ENCODE measurements around the gene PPP6R1. TPM values are rescaled to one million over a fixed set of nuclear protein-coding genes. Genes with fewer than 3 reads are reported as not detected.

Gene PPP6R1
- total RNA-seq, 4 donors from 2014 or later = 14.6 to 47.9 (median 39.6) TPM

DNA sequence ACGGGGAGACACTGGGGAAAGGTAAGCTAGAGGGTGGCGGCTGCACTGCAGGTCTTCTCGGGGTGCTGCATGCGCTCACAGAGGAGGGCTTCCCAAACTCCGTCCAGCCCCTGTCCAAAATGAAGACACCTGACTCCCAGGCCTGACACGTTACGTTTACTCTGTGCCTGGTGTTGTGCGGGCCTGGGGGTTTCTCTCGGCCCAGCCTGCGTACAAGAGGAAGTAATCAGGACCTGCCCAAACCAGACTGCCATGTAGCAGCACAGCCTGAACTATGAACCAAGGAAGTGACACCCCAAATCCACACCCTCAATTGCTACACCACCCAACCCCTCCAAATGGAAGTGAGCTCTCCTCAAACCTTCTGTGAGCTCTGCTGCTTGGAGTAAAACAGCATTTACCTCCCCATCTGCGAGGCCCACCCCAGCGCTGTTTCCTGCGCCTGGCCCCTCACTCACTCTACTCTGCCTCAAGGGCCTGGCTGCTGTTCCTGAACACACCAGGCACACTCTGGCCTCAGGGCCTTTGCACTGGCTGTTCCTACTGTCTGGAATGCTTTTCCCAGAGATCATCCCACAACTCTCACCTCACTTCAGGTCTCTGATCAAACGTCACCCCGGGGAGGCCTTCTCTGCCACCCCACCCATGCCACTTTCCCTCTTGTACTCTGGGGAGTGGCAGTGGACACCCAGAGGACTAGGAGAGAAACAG is 18.1 kb upstream of the PPP6R1 start:
- Histone ChIP-seq H3K27me3 (no peaks in the 10 kb centered on the region), H3K9me3 (no peaks in the 10 kb centered on the region), H3K36me3 (peaks cover 0 to 43% of the 10 kb centered on the region in 2 donors), H3K27ac (no peak overlapping the region), H3K4me1 (peaks cover 7 to 8% of the 10 kb centered on the region in 2 donors), H3K4me3 (no peak overlapping the region)
- ATAC-seq (no peak), DNase-seq (no peak)
- in situ Hi-C loops (cut with MboI; ENCODE audit: low sequenced_read_pairs in 4 of 4) = loop anchor here in 1 of 4 donors (25.0 kb wide), 1 partner anchor 135 kb away; the partner anchor contains the start of gene UBE2S
- intact Hi-C loops (cut with DNase I; ENCODE audit: low total_unique reads) = no loop called here
- TF ChIP-seq, protein P1, sequence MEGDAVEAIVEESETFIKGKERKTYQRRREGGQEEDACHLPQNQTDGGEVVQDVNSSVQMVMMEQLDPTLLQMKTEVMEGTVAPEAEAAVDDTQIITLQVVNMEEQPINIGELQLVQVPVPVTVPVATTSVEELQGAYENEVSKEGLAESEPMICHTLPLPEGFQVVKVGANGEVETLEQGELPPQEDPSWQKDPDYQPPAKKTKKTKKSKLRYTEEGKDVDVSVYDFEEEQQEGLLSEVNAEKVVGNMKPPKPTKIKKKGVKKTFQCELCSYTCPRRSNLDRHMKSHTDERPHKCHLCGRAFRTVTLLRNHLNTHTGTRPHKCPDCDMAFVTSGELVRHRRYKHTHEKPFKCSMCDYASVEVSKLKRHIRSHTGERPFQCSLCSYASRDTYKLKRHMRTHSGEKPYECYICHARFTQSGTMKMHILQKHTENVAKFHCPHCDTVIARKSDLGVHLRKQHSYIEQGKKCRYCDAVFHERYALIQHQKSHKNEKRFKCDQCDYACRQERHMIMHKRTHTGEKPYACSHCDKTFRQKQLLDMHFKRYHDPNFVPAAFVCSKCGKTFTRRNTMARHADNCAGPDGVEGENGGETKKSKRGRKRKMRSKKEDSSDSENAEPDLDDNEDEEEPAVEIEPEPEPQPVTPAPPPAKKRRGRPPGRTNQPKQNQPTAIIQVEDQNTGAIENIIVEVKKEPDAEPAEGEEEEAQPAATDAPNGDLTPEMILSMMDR (IDR thresholded peaks at IDR 0.05 in 4 of 5, conservative IDR thresholded peaks at IDR 0.05 in 1 of 5) = no peak
- no peak for TF ChIP-seq POLR2A (IDR thresholded peaks at IDR 0.05)

GRCh38 chr19:55275851-55276719 is 17.3 kb upstream of the PPP6R1 start:
- DNase-seq (no peak), ATAC-seq (no peak)
- peaks cover 0 to 50% of the 10 kb centered on the region in 2 donors for H3K36me3 ChIP-seq
- intact Hi-C loops (cut with DNase I; ENCODE audit: low total_unique reads) (no loop called here), in situ Hi-C loops (cut with MboI; ENCODE audit: low sequenced_read_pairs in 4 of 4) (loop anchor here in 1 of 4 donors (25.0 kb wide), 1 partner anchor 136 kb away; the partner anchor contains the start of gene UBE2S)
- H3K4me3 ChIP-seq = no peak overlapping the region
- H3K27me3 ChIP-seq = no peaks in the 10 kb centered on the region
- no peak for TF ChIP-seq POLR2A (IDR thresholded peaks at IDR 0.05)
- TF ChIP-seq, protein P1 (IDR thresholded peaks at IDR 0.05 in 4 of 5, conservative IDR thresholded peaks at IDR 0.05 in 1 of 5) = no peak
- no peaks in the 10 kb centered on the region for H3K9me3 ChIP-seq
- H3K4me1 ChIP-seq = peaks cover 7 to 8% of the 10 kb centered on the region in 2 donors
- H3K27ac ChIP-seq = no peak overlapping the region

DNA sequence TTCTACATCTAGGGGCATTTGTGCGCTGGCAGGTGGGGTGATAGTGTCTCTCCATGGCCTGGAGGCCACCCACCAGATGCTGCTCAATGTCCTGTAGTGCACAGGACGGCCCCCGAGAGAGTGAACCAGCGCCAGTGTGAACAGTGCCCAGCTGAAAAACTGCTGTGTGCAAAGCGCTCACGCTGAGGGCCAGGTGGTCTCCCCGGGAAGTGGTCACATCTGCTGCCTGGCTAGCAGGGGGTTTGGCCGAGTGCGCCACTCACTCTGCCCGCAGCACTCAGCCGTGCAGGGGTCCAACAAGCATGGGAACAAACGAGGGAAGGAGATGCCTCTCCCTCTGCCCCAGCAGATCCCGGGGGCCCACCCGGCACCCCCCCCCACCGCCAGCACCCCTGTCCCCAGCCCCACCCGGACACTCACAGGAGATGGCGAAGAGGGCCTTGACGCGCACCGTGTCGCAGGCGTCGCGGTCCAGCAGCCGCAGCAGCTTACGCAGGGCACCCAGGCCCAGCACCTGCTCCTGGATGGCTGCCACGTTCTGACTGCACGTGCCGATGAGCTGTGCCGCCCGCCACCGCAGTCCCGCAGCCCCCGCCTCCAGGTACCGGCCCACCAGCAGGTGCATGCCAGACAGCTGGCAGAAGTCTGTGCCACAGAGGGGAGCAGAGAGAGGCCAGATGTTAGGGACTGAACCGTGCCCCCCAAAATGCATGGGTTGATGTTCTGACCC is 15.3 kb upstream of the PPP6R1 start:
- intact Hi-C loops (cut with DNase I; ENCODE audit: low total_unique reads) (no loop called here), in situ Hi-C loops (cut with MboI; ENCODE audit: low sequenced_read_pairs in 4 of 4) (no loop called here)
- H3K4me3 ChIP-seq = no peak overlapping the region
- H3K4me1 ChIP-seq = peaks cover 3 to 4% of the 10 kb centered on the region in 2 donors
- DNase-seq (no peak), ATAC-seq (no peak)
- peaks cover 0 to 50% of the 10 kb centered on the region in 2 donors for H3K36me3 ChIP-seq
- H3K27ac ChIP-seq = no peak overlapping the region
- no peaks in the 10 kb centered on the region for H3K9me3 ChIP-seq
- no peaks in the 10 kb centered on the region for H3K27me3 ChIP-seq
- TF ChIP-seq POLR2A (IDR thresholded peaks at IDR 0.05) = no peak
- TF ChIP-seq, protein P1 (IDR thresholded peaks at IDR 0.05 in 4 of 5, conservative IDR thresholded peaks at IDR 0.05 in 1 of 5) = no peak

GRCh38 chr19:55272142-55272541 is 13.3 kb upstream of the PPP6R1 start:
- in situ Hi-C loops (cut with MboI; ENCODE audit: low sequenced_read_pairs in 4 of 4) (no loop called here), intact Hi-C loops (cut with DNase I; ENCODE audit: low total_unique reads) (no loop called here)
- H3K27me3 ChIP-seq = no peaks in the 10 kb centered on the region
- H3K36me3 ChIP-seq = peaks cover 0 to 44% of the 10 kb centered on the region in 2 donors
- TF ChIP-seq POLR2A (IDR thresholded peaks at IDR 0.05) = no peak
- TF ChIP-seq, protein P1 (IDR thresholded peaks at IDR 0.05 in 4 of 5, conservative IDR thresholded peaks at IDR 0.05 in 1 of 5) = no peak
- H3K4me3 ChIP-seq = no peak overlapping the region
- ATAC-seq (no peak), DNase-seq (no peak)
- no peaks in the 10 kb centered on the region for H3K4me1 ChIP-seq
- no peak overlapping the region for H3K27ac ChIP-seq
- H3K9me3 ChIP-seq = no peaks in the 10 kb centered on the region

All from gastrocnemius medialis (tissue), 4 donors.